NCI-H187 treated with DMSO at 0.1 percent for 48 hours (cell line): Measurements from ENCODE around the gene OTOF.

Experiments
- DNase-seq: peaks from one replicate; lab custom pipeline; 2025; lab: John Stamatoyannopoulos, UW

Gene OTOF

DNA sequence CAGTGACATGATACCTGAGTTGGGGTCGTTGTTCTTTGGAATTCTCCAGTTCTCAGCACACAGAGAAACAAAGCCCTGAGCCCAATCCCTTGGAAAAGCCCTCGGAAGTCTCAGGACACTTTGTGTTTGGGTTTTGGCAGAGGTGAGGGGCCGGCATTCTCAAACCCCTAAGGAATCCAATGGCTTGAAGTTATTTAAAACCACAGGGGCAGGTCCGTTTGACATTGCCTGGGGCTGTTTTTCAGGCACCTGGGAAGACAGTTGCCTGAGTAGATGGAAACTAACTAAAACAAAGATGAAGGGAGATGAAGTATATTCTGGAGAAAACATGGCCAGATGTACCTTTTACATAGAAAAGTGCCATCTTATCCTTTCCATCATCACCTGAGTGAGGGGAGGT lies 22.5 kb upstream of the OTOF start:
- no peak for DNase-seq

DNA sequence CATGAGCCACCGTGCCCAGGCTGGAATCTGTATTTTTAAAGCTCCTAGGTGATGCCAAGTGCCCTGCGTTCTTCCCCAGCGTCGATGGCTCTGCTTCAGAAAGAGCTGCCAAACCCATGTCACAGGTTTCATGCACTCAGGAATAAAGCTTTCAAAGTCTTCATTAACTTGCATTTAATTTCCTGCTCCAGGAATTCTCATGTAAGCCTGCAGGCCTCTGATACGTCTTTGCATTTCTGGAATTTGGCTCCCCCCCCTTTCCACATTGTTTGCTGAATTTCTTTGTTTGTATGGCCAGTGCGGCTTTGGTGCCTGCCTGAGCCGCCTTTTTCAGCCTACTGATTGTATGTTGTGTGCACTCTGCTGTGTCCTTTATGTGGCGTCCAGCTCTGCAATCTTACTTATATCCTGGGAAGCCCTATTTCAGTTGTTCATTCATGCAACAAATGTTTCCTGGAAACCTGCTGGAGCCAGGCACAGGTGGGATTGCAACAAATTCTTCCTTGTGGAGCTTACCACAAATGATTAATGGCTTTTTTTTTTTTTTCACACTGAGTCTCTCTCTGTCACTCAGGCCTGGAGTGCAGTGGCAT lies 17.9 kb upstream of the OTOF start:
- DNase-seq: no peak

DNA sequence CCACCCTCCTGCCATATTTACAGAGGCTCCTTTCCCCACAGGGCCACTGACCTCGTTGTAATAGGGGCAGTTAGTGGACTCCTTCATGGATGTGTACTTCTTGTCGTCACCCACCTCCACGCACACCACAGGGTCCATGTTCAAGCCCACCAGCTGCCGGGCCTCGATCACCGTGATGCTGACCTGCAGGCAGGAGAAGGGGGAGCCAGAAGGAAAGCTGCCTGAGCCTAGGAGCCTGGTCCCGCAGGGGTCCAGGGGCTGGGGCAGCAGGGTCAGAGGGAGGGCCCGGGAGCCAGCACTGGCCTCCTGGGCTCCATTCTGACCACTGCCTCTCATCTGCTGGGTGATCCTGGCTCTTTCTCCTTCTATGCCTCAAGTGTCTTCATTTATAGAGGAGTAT lies 17.0 kb upstream of the OTOF start:
- DNase-seq: no peak

DNA sequence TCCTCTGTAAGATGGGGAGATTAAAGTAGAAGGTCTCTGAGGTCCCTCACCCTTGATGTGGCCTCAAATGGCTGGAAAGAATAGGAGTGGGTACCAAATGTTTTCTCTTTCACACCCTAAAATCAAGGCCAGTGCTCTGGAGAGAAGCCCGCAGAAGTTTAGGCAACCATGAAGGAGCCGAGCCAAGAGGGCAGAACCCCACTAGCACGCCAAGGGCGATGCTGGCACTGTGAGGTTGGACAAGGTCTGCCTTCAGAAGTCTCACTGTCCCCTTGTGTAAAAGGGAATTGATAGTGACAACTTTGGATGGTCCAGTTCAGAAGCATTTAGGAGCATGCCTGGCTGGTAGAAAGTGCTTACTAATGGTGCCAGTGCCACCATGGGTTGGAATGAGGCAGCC lies 16.3 kb upstream of the OTOF start:
- DNase-seq: no peak

DNA sequence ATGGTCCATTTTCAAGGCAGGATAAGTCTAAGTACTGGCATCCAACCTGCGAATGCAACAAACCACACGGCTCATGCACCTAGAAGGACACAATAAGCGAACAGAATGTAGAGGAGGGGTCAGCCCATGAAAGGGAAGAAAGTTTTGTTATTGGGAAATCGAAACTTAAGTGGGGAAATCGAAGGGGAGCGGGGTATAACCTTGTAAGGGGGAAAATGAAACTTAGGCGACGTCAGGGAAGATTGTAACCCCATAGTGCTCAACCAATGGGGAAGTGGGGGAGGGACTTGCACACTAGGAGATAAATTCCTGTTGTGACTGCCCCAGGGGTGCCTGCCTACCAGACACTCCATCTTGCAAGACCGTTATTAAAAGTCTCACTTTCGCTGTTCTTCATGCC lies 15.6 kb upstream of the OTOF start:
- no peak for DNase-seq

DNA sequence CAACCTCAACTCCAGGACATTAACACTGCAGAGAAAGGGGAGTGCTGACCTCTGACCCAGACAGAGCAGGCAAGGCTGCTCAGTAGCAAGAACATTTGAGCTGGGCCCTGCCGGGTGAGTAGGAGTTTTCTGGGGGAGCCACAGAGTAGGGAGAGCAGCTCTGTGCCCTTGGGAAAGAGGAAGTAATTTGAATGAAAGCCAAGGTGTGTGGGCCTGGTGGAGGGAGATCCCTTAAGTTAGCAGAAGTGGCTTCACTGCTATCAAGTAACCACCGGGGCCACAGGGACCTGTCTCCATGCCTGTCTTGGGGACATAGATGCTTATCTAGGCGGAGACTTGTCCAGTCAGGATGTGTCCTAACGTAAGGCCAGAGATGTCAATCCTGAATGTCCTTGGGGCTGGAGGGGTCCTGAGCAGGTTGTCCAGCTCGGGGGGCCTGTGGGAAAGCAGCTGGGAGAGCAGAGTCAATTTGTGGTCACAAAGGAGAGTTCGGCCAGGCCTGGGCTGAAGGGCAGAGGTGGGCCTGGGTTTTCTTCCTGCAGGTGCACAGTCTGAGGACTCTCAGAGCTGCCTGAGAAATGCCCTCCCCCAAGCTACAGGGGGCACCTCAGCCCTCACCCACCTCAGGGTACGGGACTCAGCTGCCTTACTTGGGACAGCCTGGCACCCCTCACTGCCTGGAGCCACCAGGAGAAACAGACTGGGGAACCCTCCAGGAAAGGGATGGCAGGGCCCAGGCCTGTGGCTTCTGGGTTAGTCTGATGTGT lies 15.0 kb upstream of the OTOF start:
- DNase-seq: no peak

DNA sequence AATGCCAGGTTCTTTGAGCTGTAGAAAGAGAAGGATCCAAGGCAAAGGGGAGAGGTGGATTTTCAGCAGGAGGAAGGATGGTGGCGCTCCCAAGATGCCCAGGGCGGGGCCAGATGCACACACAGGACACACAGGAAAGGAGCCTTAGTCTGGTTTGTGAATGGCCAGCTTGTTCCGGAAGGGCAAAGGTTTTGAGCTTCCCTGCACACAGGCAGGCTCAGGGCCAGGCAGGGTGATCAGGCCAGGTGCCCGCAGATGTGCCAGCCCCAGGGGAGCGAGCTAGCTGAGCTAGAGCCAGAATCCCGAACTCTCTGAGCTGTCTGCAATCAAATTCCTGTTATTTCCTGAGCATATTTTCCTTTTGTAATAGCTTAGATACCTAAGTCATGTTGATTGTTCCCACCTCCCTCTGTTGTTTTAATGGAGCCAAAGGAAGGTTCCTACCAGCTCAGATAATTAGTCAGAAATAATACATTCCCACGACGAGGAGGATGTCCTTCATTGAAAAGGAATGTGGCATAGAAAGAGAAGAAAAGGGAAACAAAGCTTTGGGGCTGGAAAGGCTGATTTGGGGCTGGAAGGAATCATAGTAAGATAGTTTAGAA lies 13.7 kb upstream of the OTOF start:
- no peak for DNase-seq

DNA sequence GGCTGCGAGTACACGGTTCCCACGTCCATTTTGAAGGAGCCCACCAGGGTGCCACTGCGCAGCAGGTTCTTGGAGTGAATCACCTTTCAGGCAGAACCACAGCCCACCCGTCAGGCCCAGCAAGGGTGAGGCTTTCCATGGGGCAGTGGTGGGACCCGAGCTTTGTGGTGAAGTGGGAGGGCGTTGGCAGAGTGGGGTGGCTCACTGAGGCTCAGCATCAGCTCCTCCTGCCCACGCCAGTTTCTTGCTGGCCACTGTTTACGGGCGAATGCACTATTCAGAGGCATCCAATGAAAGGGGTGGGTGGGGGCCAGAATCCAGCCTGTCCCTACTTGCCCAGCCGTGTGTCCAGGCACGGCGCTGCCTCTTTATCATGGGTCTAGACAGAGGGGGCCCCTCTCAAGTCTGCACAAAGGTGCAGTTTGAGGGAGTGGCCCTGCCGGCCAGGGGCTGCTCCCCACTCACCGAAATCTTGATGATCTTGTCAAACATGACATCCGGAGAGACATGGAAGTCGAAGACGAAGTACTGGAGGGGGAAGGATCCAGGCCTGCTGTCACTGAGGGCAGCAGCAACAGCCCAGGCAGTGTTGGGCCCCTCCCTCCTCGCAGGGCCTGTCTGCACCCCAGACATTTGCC lies 11.4 kb upstream of the OTOF start:
- DNase-seq: no peak

DNA sequence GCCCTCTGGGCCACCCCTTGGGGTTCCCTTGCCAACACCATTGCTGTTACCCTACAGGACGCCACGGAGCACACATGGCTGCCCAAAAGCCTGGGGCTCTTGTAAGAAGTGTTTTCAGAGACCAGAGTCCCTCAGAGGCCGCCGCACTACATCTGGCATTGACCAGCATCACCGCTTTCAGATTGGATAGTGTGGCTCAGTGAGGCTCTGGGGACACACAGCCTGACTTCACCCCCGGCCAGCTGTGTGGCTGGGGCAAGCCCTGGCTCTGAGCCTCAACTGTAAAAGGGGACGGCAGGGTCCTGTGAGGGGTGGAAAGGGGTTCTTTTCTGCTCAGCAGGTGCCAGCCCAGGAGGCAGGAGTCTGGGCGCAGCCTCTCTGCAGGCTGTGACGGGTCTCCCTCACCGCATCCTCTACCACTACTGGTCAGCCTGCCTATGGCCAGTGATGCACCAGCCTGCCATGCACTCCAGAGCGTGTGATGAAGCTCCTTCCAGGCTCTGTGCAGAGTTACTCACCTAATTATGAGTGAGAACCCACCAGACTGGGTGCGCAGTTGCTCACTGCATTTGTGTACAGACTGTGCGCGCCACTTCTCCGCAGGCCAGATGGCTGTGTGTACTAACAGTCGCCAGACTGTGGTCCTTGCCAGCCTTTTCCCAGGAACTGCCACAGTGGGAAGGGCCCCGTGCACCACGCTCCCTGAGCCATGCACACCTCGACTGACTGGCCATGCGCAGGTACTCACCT lies 10.7 kb upstream of the OTOF start:
- DNase-seq: no peak

DNA sequence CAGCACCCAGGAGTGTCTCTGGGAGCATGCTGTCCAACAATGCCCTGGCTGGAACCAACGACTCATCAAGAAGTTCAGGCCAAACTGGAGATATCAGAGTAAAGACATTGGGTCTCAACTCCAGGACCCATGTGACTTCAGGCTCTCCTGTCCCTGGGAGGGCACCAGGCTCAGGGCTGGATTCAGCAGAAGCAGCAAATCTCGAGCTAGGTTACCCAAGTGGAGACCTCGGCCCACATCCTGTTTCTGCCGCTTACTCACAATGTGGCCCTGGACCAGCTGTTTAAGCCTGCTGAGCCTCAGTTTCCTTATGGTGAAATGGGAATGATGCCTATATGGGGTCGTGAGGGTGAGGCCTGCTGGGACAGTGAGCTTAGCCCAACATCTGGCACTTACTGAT lies 9.3 kb upstream of the OTOF start:
- DNase-seq: no peak

DNA sequence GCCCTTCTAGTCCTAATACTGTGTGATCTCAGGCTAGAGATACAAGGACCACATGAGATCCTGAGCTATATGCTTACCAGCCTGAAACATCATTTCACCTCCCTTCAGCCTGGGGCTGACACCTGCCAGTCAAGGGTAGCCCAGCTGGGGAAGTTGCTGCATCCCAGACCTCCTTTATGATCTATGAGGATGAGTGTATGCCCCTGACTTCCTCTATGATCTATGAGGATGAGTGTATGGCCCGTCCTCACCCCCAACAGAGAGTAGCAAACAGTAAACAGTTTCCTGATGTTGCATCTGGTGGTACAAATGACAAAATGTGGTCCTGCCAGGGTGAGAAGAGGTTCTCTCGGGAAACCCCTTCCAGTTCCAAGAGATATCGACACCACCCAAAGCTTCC lies 8.9 kb upstream of the OTOF start:
- DNase-seq: no peak

DNA sequence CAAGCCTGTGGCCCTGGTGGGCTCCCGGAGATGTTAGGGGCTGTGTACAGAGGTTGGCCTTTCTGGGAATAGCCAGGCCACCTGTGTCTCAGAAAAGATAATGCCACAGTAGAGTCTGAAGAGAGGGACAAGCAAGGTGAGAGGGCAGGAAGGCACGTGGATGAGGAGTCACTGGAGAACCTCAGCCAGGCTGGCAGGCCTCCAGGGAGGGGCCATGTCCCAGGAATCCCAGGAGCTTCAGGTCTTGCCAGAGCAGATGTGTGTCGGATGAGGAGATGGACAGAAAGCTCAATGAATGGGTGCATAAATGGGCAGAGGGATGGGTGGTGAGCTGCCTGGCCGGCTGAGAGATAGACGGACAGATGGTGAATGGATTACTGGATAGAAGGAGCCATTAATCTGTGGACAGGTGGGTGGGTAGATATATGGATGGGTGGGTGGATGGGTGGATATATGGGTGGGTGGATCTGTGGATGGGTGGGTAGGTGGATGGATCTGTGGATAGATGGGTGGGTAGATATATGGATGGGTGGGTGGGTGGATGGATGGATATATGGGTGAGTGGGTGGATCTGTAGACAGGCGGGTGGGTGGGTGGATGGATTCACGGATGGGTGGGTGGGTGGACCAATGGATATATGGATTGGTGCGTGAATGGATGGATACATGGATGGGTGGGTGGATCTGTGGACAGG lies 7.9 kb upstream of the OTOF start:
- no peak for DNase-seq

DNA sequence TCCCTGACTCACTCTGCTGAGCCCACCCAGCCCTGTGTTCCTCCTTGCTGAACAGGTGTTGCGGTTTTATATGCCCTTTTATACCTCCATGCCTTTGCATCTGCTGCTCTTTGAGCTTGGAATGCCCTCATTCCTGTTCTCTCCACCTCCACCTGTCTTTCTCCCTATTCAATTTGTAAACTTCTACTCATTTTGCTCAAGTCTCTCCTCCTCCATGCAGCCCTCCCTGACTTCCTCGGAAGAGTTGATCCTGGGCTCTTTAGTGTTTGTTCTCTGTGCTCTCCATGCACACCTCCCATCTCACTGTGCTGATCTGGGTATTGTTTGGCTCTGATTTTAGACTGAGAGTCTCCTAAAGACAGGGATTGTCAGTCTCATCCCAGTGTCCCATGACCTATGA lies 7.2 kb upstream of the OTOF start:
- no peak for DNase-seq

DNA sequence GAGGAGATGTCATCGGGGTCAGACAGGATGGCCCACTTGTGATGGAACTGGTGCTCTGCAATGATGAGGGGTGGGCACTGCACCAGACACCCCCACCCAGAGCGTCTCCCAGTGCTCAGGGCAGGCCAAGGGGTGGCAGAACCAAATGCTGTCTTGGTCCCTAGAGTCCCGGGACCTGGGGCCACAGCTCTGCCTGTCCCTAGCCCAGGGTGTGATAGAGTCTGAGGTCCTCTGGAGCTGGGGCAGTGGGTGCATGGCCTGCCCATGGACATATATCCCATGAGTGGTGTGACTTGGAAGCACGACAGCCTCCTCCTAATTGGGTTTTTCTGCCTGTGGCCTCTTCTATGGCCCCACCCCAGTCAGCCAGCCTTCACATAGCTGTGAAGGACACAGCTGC lies 6.7 kb upstream of the OTOF start:
- DNase-seq: no peak

DNA sequence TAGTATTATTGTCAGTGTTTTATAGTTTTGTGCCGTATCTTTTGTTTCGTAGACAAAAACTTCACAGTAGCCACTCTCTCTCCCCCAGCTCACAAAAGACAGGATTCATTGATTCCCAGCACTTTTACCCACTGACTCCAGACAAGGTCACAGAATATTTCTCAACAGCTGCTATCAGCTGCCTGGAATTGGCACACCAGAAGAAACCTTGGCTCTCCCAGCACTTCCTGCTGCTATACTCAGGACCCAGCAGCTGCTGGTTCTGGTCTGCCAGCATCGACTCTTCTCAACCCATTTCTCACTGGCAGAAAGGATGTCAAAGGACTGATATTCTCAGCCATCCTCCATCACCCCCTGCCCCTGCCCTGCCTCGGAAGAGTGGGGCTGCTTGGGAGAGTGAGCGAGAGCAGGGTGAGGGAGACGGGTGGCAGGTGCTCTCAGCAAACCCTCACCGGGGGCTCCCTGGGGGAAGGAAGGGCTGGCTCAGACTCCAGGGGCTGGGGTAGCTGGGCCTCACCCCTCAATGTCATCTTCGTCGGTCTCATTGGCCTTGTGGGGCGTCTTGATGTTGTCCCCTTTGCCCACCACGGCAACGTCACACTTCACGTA lies 6.1 kb upstream of the OTOF start:
- no peak for DNase-seq

DNA sequence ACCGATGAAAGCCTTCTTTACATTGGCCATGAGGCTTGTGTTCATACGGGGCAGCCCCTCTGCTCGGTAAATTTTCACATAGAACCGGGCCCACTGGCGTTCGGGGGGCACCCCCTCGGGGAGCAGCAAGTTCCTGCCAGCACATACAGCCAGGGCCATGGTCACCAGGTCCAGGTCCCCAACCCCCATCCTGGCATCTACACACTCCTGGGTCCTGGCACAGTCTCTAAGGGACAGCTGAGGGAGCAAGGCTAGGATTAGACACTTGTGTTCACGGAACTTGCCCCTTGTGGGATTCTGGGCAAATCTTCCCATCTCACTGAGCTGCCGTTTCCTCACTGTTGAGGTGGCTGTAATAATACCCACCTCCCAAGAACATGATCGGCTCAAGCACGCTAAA lies 5.6 kb upstream of the OTOF start:
- no peak for DNase-seq

DNA sequence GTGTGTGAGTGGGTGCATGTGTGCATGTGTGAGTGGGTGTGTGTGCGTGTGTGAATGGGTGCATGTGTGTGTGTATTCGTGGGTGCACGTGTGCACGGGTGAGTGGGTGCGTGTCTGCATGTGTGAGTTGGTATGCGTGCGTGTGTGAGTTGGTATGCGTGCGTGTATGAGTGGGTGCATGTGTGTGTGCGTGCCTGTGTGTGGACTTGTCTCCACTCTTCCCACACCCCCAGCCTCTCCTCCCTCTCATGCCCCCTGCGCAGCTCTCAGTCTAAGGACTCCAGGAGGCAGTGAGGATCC lies 5.1 kb upstream of the OTOF start:
- no peak for DNase-seq

DNA sequence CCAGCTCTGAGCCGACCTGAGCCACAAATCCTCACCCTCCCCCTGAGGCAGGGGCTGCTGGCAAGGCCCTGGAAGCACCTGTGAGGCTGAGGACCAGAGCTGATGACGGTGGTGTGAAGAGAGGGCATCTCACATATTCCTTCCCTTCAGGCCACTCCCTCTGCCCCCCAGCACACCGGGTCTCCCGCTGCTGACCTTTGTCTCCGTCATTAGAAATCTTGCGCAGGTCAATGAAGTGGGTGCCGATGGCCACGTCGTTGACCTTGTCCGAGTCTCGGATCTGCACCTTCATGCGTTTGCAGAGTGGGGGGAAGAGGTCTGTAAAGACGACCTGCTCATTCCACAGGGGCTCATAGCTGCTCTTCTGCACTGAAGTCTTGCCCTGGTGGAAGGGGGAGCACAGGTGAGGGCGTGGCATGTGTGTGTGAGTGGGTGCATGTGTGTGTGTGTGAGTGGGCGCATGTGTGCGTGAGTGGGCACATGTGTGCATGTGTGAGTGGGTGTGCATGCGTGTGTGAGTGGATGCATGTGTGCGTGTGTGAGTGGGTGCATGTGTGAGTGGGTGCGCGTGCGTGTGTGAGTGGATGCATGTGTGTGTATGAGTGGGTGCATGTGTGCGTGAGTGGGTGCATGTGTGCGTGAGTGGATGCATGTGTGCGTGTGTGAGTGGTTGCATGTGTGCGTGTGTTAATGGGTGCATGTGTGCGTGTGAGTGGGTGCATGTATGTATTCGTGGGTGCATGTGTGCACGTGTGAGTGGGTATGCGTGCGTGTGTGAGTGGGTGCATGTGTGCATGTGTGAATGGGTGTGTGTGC lies 4.5 kb upstream of the OTOF start:
- no peak for DNase-seq

DNA sequence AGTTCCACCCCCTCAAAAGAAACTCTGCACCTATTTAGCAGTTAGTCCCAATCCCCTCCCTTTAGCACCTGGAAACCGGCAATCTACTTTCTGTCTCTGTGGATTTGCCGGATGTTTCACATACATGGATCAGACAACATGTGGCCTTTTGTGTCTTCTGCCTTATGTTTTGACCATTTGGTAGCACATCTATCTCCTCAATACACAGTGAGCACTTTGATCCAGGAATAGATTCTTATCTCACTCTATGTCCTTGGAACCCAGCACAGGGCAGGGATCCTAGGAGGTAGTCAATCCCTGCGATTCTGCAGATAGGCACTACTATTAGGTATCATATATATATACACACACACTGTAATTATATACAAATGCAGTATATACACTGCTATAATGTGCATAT lies 3.8 kb upstream of the OTOF start:
- DNase-seq: no peak

DNA sequence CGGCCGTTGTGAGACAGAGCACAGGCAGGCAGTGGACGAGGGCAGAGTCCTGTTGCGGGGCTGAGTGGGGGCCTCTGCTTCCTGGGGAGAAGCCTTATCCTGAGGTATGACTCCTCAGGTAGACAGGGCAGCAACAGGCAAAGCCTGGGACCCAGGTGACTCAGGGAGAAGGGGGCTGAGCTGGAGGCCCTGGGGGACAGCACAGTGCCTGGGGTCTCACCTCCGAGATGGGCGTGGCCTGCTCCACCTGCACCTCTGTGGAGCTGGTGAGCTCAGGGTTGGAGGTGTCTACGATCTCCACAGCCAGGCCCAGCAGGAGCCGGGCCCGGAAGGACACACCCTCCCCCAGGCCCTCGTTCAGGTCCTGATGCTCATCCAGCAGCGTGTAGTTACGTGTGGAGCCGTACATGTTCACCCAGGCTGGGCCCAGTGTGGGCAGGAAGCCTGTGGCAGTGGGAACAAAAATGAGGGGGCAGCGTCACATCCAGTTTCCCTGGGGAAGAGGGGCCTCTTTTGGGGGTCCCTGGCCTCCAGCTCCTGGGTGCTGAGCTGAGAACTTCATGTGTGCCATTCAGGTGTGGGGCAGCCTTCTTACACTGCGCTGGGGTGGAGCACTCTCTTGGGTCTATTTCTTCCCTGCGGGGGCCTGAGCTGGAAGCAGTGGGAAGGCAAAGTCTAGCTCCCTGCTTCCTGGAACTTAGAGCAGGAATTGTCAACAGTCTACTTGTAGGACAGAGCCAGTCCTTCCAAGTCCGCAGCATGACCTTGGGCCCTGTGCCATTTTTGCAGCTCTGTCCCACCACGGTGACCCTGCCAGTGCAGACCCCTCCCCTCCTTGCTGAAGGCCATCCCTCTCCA lies 2.9 kb upstream of the OTOF start:
- DNase-seq: no peak
